ENCODE results near the gene RASAL3. TPM values are rescaled to one million over a fixed set of nuclear protein-coding genes. Genes with fewer than 3 reads are reported as not detected.

The RASAL3 gene
- total and polyA plus RNA-seq, 2 donors (not counting 1 experiment from before 2014, with no cell fraction given) = not detected

DNA sequence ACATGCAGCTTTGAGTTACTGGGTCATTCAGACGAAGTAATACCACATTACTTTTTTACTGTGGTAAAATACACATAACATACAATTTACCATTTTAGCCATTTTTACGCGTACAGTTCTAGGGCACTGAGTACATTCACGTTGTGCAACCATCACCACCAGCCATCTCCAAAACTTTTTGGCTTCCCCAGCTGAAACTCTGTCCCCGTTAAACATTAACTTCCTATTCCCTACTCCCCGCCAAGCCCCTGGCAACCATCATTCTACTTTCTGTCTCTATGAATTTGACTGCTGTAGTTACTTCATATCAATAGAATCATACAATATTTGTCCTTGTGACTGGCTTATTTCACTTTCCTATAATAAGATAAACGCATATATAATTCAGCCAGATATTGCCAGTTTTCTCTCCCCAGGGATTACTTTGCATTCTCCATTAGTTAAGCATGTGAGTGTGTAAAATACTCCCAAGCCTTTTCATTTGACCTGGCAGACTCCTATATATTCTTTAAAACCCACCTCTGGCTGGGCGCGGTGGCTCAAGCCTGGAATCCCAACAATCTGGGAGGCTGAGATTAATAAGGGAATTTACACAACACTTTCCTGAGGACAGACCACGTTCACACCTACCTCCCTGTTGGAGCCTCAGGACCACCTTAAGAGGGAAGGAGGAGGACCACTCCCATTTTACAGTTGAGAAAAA lies 34.0 kb upstream of the RASAL3 start:
- H3K27me3 ChIP-seq (ENCODE audit: control insufficient read depth, insufficient read depth, low read length) = no peaks in the 10 kb centered on the region
- no peak overlapping the region for H3K9ac ChIP-seq (ENCODE audit: insufficient read depth, low read length)
- H3K4me3 ChIP-seq (replicated peaks in 1 of 4; ENCODE audit: control extremely low read depth in 1 of 4, insufficient read depth in 1 of 4, low read depth in 3 of 4, low read length in 4 of 4) = no peak overlapping the region
- no peak overlapping the region for H3K27ac ChIP-seq (ENCODE audit: insufficient read depth, low read length)
- H3K4me1 ChIP-seq (ENCODE audit: control insufficient read depth, extremely low read depth, insufficient read depth, low read length) = no peaks in the 10 kb centered on the region
- no peak overlapping the region for H2AFZ ChIP-seq (ENCODE audit: low read length)
- no peaks in the 10 kb centered on the region for H4K20me1 ChIP-seq (ENCODE audit: control insufficient read depth, extremely low read depth, insufficient read depth, low read length)
- no peaks in the 10 kb centered on the region for H3K79me2 ChIP-seq (ENCODE audit: control insufficient read depth, insufficient read depth, low read length)
- no peaks in the 10 kb centered on the region for H3K9me3 ChIP-seq (ENCODE audit: control insufficient read depth, insufficient read depth, low read depth, low read length)
- TF ChIP-seq, protein P1, sequence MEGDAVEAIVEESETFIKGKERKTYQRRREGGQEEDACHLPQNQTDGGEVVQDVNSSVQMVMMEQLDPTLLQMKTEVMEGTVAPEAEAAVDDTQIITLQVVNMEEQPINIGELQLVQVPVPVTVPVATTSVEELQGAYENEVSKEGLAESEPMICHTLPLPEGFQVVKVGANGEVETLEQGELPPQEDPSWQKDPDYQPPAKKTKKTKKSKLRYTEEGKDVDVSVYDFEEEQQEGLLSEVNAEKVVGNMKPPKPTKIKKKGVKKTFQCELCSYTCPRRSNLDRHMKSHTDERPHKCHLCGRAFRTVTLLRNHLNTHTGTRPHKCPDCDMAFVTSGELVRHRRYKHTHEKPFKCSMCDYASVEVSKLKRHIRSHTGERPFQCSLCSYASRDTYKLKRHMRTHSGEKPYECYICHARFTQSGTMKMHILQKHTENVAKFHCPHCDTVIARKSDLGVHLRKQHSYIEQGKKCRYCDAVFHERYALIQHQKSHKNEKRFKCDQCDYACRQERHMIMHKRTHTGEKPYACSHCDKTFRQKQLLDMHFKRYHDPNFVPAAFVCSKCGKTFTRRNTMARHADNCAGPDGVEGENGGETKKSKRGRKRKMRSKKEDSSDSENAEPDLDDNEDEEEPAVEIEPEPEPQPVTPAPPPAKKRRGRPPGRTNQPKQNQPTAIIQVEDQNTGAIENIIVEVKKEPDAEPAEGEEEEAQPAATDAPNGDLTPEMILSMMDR (conservative IDR thresholded peaks at IDR 0.05 in 1 of 2, IDR thresholded peaks at IDR 0.05 in 1 of 2; ENCODE audit: low read depth in 1 of 2, low read length in 2 of 2) = no peak
- TF ChIP-seq EZH2 (IDR thresholded peaks at IDR 0.05; ENCODE audit: low read length, missing control alignments) = no peak
- no peak for DNase-seq (ENCODE audit: low read depth in 2 of 2)
- no peaks in the 10 kb centered on the region for H3K36me3 ChIP-seq (ENCODE audit: control insufficient read depth, insufficient read depth, low read length)
- no peak overlapping the region for H3K4me2 ChIP-seq (ENCODE audit: extremely low read depth, insufficient read depth, low read length)

DNA sequence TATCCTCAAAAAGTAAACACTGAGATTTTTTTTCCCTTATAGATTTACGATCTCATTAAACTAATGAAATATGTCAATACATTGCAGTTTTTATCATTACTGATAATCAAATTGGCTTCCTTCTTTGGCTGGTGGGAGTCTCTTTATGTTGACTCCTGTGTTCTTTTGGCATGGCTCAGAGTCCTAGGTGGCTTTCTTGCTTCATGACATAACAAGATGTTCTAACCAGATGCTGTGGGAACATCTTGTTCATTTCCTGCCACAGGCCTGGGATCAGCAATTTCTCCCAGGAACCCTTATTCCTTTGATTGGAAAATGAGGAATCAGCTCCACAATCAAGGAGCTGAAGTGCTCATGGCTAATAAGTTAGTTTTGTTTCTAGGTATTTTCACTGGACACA lies 30.8 kb upstream of the RASAL3 start:
- H4K20me1 ChIP-seq (ENCODE audit: control insufficient read depth, extremely low read depth, insufficient read depth, low read length) = no peaks in the 10 kb centered on the region
- H3K27ac ChIP-seq (ENCODE audit: insufficient read depth, low read length) = no peak overlapping the region
- no peaks in the 10 kb centered on the region for H3K27me3 ChIP-seq (ENCODE audit: control insufficient read depth, insufficient read depth, low read length)
- no peaks in the 10 kb centered on the region for H3K4me1 ChIP-seq (ENCODE audit: control insufficient read depth, extremely low read depth, insufficient read depth, low read length)
- no peak overlapping the region for H2AFZ ChIP-seq (ENCODE audit: low read length)
- no peak overlapping the region for H3K9ac ChIP-seq (ENCODE audit: insufficient read depth, low read length)
- no peaks in the 10 kb centered on the region for H3K9me3 ChIP-seq (ENCODE audit: control insufficient read depth, insufficient read depth, low read depth, low read length)
- H3K79me2 ChIP-seq (ENCODE audit: control insufficient read depth, insufficient read depth, low read length) = no peaks in the 10 kb centered on the region
- H3K36me3 ChIP-seq (ENCODE audit: control insufficient read depth, insufficient read depth, low read length) = no peaks in the 10 kb centered on the region
- no peak for DNase-seq (ENCODE audit: low read depth in 2 of 2)
- no peak for TF ChIP-seq EZH2 (IDR thresholded peaks at IDR 0.05; ENCODE audit: low read length, missing control alignments)
- TF ChIP-seq, protein P1 (conservative IDR thresholded peaks at IDR 0.05 in 1 of 2, IDR thresholded peaks at IDR 0.05 in 1 of 2; ENCODE audit: low read depth in 1 of 2, low read length in 2 of 2) = no peak
- H3K4me3 ChIP-seq (replicated peaks in 1 of 4; ENCODE audit: control extremely low read depth in 1 of 4, insufficient read depth in 1 of 4, low read depth in 3 of 4, low read length in 4 of 4) = no peak overlapping the region
- no peak overlapping the region for H3K4me2 ChIP-seq (ENCODE audit: extremely low read depth, insufficient read depth, low read length)

DNA sequence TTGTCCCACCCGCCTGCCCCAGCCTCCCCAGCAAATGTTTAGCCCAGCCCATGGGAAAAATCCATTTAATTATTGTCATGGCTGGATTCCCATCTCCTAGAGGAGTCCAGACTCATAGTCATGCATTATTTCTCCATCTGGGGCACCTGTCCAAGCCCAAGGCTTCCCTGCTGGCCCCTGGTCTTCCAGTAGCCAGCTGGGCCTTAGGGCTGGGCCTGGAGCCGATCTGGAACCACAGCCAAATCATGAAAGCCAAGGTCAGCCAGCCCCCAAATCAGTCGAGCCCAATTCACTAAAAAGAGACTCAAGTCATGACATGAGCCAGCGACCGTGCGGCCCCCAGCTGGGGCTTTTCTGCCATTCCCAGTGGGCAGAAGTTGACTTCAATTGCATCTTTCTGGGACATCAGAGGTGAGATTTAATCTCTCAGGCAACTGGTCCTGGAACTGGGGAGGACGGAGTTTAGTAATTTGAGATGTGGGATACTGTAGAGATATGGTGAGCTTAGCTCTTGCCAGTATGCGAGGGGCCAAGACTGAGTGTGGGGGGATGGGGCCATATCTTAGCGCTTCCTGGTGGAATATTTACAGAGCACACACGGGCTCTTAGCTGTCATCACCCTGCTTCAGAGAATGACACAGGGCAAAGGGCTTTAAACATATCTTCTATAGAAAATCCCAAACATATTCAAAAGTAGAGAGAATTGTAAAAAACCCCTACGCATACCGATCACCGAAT lies 24.3 kb upstream of the RASAL3 start:
- Histone ChIP-seq H3K27ac (ENCODE audit: insufficient read depth, low read length) (no peak overlapping the region), H3K4me2 (ENCODE audit: extremely low read depth, insufficient read depth, low read length) (no peak overlapping the region), H3K4me1 (ENCODE audit: control insufficient read depth, extremely low read depth, insufficient read depth, low read length) (no peaks in the 10 kb centered on the region), H3K9me3 (ENCODE audit: control insufficient read depth, insufficient read depth, low read depth, low read length) (no peaks in the 10 kb centered on the region), H3K36me3 (ENCODE audit: control insufficient read depth, insufficient read depth, low read length) (no peaks in the 10 kb centered on the region), H3K79me2 (ENCODE audit: control insufficient read depth, insufficient read depth, low read length) (no peaks in the 10 kb centered on the region), H3K9ac (ENCODE audit: insufficient read depth, low read length) (no peak overlapping the region), H4K20me1 (ENCODE audit: control insufficient read depth, extremely low read depth, insufficient read depth, low read length) (no peaks in the 10 kb centered on the region), H3K27me3 (ENCODE audit: control insufficient read depth, insufficient read depth, low read length) (no peaks in the 10 kb centered on the region), H2AFZ (ENCODE audit: low read length) (no peak overlapping the region), H3K4me3 (replicated peaks in 1 of 4; ENCODE audit: control extremely low read depth in 1 of 4, insufficient read depth in 1 of 4, low read depth in 3 of 4, low read length in 4 of 4) (no peak overlapping the region)
- no peak for DNase-seq (ENCODE audit: low read depth in 2 of 2)
- TF ChIP-seq, protein P1 (conservative IDR thresholded peaks at IDR 0.05 in 1 of 2, IDR thresholded peaks at IDR 0.05 in 1 of 2; ENCODE audit: low read depth in 1 of 2, low read length in 2 of 2) = no peak
- TF ChIP-seq EZH2 (IDR thresholded peaks at IDR 0.05; ENCODE audit: low read length, missing control alignments) = no peak

Measured in fibroblast of lung (primary cell).